IPS-NIHi11 (cell line): Measurements from ENCODE around the gene ULK4.
"Not testable (repeated sequence)": the region's sequence is repeated elsewhere in the genome, so short reads cannot be mapped to it uniquely, and the experiment has no call there.

ENCODE experiments used
- DNase-seq: peaks from one replicate; pipeline ENCODE4 v3.0.0; 2012; ENCODE audit warnings: mixed read lengths, low spot score

The ULK4 gene

DNA sequence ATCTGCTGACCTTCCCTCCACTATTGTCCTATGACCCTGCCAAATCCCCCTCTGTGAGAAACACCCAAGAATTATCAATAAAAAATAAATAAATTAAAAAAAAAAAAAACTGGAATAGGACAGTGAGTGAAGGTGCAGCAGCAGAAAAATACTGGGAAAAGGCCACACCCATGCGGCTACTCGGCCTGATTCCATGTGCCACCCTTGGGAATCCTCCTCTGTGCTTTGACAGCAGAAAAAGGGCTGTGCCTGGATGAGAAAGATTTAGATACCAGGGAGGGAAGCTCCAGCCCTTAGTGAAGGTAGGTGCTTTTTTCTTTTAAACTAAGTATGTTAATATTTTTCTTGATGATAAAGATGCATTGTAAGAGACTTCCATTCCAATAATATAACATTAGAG lies 654.8 kb downstream of the ULK4 start:
- no peak for DNase-seq

DNA sequence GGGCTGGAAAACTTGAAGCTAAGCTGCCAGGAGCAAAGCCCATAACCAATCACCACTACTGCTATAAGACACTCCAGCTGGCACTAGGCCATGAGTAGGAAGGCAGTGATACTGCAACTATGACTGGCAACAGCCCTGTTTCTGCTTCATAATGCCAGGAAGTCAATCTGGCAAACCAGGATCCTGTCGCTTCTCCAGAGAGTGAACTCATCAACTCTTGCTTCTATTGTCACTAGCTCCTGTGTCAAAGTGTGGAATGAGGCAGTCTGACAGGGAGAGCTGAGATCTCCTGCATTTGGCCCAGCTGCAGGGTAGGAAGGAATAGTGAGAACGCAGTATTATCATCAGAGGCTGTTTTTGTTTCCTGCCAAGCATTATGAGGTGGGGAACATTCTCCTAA lies 657.3 kb downstream of the ULK4 start:
- DNase-seq: no peak

DNA sequence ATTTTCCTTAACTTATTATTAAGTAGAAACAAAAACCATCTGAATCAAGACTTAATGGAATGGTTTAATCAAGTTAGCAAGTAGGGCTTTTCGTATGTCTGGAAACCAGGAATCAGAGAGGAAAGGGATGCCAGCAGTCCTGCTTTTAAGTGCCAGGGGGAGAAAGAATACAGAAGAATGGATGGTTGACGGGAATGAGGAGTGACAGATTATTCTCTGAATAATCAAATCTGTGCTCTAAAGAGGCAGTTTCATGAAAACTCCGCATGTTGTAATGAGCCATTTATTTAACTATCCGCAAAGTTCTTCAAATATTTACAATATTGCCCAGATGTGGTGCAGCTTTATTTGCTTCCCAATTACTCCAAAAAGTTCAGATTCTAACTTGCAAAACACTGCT lies 659.6 kb downstream of the ULK4 start:
- DNase-seq: no peak

DNA sequence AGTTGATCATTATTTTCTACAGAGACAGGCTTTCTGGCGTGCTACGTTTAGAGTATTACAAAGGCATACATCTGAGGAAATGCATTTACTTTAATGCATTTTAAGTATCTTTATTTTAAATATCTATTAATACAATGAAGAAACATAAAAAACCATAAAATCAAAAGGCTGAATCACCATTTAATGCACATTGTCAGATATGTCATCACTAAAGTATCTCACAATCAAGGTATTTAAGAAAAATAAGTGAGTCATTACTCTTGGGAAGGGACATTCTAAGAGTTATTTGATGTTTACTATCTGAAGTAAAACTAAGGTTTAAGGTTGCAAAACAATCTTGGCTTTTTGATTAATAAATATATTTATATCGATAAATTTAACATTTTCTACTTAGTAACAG lies 660.4 kb downstream of the ULK4 start:
- DNase-seq: no peak

DNA sequence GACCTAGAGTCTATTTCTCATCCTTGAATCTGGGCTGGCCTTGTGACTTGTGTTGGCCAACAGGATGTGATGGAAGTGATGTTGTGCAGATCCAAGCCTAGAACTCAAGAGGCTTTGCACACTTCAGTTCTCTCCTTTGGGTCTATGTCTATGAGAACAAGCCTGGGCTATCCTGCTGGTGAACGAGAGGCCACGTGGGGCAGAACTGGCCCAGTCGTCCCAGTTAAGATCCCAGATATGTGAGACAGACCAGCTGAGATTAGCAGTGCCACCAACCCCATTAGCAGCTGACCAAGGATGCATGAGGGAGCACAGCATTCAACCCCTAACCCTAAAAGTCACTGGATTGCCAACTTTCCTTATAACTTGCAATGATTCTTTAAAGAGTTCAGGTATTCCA lies 662.9 kb downstream of the ULK4 start:
- no peak for DNase-seq

DNA sequence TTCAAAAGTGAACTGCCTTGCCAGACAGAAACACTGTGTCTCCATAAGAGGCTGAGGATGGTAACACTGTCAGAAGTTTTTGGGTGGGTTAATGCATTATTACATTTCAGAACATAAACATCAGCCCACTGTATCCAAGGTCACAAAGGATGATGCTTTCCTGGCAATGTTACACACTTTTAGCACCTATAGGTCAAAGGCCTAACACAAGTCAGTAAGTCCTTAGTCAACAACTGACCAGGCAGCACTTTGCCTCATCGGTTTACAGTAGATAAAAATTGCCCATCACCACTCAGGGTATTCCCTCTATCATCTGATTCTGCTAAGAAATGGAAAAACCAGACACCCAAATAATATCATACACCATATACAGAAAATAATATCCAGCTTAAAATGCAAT lies 664.2 kb downstream of the ULK4 start:
- DNase-seq: no peak

DNA sequence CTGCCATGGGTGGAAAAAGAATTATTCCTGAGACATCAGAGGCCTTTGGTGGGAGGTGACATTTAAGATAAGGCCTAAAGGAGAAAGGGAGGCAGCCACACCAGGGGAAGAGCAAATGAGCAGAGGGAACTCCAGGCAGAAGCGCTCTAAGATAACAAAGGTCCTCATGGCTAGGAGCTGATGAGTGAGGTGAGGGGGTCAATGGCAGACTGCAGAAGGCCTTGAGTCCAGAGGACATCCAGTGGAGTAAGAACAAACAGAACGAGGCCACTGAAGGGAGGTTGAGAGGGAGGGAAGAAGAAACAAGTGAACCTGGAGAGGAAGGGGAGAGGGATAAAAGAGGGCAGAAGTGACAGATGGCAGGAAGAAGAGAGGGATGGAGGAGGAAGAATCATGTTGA lies 665.3 kb downstream of the ULK4 start:
- no peak for DNase-seq

DNA sequence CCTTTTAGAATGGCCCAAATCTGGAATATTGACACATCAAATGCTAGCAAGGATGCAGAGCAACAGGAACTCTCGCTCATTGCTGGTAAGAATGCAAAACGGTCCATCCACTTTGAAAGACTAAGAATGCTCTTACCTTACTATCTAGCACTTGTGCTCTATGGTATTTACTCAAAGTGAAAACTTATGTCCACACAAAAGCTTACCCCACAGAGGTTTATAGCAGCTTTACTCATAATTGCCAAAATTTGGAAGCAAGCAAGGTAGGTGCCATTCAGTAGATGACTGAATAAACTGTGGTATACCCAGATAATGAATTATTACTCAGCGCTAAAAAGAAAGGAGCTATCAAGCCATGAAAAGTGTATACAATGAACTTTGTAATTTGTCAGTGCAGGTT lies 666.2 kb downstream of the ULK4 start:
- DNase-seq: no peak

DNA sequence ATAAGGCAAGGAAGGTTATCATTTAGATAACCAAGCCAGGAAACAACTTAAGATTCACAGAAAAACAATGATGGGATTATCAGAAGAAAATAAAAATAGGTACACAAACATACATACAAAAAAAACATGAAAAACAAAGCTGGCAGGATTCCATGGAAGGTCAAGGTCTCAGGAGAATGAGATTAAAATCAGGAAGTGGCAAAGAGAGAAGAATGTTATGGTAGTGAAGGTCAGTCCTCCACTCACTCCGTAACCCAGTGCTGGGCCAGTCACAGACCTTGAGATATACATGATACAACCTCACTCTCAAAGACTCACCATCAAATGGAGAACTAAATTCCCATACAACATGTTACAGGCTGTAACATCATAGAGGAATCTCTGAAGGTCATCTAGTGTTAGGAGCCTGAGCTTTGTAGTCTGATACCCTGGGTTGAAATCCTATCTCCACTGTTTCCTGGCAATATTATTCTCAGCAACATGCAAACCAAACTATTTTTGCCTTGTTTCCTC lies 668.7 kb downstream of the ULK4 start:
- DNase-seq: no peak

DNA sequence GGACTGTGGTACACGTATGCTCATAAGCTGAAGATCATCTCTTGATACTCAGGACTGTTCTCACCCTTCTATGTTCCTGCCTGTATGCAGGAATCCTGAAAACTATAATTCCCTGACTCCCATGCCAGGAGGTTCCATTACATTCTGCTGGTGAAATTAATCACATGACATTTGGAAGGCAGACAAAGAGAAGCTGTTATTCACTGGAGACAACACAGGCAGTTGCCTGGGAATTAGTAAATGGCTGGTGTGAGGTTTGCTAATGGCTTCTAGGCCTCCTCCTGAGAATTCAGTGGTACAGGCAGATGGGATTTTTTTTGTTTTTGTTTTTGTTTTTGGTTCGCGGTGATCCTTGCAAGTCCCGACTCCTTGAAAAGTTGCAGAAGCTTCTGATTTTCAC lies 671.2 kb downstream of the ULK4 start:
- no peak for DNase-seq

DNA sequence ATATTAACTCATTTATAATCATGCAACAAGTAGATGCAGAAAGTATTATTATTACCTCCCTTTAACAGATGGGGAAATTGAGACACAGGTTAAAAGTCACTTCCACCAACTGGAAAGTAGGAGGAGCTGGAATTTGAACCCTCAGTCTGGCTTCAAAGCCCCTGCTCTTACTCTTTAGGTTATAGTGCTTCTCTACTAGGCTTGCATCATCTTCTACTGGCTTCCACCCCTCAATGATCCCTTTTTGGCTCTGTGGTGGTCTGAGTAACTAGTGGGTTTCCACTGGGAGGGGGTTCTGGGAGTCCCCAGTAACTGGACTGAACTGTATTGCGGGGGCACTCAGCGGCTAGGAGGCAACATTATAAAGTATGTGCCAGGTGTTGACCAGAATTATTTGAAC lies 671.6 kb downstream of the ULK4 start:
- DNase-seq: no peak

DNA sequence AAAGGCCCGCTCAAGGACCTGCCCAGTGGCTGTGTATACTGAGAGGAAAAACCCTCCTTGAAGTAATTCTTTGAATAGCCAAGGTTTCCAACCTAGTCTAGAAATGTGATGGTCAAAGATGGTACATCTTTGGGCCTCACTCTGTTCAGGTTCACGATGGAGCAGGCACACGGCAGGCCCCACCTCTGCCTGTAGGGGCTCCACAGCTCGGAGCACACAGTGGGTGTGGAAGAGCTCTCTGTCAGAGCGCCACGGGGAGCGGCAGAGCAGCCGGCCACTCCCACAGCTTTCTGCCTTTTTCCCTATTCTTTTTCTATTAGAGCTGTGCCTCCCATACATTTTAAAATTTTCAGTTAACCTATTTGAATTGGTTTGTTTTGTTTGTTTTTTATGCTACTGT lies 673.1 kb downstream of the ULK4 start:
- peak; percentile 50 for DNase-seq

DNA sequence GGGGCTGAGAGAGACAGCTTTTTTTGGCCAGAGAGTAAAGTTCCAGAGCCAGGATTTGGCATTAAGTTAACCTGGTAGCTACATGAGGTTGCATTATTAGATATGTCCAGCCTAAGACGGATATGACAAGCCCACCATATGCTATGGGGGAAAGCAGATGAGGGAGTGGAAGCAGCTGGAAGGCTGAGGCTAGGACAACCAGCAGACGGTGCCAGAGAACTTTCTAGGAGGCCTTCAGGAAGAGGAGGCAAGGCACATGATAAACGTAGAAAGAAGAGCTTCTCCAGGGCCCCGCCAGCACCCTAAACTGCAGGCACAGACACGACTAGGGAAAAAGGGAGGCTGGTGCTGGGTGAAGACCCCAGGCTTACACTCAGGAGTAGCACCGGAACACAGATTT lies 675.6 kb downstream of the ULK4 start:
- no peak for DNase-seq

DNA sequence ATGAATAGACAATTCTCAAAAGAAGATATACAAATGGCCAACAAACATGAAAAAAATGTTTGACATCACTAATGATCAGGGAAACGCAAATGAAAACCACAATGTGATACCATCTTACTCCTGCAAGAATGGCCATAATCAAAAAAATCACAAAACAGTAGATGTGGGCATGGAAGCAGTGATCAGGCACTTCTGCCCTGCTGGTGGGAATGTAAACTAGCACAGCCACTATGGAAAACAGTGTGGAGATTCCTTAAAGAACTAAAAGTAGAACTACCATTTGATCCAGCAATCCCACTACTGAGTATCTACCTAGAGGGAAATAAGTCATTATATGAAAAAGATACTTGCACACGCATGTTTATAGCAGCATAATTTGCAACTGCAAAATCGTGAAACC lies 677.0 kb downstream of the ULK4 start:
- DNase-seq: not testable (repeated sequence)

DNA sequence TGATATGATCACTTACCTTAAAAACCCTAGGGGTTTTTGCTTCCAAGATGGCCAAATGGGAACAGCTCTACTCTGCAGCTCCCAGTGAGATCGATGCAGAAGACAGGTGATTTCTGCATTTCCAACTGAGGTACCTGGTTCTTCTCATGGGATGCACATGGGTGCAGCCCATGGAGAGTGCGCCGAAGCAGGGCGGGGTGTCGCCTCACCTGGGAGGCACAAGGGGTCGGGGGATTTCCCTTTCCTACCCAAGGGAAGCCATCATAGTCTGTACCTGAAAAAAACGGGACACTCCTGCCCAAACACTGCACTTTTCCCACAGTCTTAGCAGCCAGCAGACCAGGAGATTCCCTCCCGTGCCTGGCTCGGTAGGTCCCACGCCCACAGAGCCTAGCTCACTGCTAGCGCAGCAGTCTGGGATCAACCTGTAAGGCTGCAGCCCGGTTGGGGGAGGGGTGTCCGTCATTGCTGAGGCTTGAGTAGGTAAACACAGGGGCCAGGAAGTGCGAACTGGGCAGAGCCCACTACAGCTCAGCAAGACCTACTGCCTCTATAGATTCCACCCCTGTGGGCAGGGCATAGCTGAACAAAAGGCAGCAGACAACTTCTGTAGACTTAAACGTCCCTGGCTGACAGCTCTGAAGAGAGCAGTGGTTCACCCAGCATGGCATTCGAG lies 684.0 kb downstream of the ULK4 start:
- no peak for DNase-seq

DNA sequence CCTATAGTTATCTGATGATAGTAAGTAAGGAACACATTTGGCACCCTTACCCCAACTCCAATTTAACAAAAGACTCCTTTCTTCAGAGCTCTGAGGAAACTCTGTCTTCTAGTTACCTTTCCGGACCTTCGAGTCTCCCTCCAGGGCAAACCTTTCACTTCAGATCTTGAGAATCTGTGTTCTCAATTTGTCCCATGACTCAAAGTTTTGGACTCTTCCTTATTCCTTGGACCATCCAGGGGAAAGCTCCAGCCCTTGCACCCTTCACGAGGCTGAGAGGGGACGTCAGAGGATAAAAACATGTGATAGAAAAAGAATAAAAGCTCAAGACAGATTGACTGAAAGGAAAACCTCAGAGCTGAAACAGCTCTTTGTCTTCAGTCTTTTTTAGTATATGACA lies 685.7 kb downstream of the ULK4 start:
- DNase-seq: no peak

DNA sequence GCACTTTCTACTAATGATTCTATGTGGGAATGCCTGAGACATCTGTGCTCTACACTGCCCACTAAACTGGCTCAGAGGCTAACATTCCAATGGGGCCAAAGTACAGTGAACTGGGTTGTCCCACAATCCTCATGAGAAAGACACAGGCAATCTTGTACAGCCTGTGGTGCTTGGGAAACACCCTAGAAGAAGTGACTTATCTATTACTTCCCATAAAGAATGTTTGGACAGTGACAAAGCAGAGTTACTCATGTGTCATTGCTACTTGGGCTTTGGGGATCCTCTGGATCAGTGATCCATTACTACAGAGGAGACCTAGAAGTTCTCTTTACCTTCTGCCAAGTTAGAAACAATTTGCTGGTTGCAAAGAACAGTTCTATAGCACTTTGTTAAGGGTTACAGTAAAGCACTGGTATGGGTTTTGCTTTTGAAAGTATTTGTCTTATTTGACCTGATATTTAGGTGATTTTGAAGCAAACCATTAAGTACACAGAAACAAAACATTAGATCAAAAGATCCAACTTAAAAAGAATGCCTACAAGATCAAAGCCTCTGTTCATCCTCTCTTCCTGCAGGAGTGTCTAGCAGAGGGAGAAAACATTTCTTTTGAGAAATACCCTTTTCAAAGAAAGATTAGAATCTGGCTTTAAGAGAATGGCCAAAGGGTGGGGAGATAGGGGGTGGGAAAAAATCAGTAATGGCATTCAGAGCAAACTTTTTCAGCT lies 686.8 kb downstream of the ULK4 start:
- no peak for DNase-seq

DNA sequence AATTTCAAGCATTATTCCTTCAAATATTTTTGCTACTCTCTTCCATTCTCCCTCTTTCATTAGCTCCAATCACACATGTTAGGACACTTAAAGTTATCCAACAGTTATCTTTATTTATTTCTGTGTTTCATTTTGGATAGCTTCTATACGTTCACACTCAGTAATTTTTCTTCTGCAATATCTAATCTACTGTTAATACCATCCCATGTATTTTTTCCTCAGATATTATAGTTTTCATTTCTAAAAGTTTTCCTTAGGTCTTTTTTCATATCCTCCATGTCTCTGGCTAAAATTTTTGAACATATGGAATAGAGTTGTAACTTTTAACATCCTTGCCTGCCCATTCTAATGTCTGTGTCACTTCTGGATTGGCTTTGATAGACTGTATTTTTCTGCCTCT lies 689.2 kb downstream of the ULK4 start:
- no peak for DNase-seq

DNA sequence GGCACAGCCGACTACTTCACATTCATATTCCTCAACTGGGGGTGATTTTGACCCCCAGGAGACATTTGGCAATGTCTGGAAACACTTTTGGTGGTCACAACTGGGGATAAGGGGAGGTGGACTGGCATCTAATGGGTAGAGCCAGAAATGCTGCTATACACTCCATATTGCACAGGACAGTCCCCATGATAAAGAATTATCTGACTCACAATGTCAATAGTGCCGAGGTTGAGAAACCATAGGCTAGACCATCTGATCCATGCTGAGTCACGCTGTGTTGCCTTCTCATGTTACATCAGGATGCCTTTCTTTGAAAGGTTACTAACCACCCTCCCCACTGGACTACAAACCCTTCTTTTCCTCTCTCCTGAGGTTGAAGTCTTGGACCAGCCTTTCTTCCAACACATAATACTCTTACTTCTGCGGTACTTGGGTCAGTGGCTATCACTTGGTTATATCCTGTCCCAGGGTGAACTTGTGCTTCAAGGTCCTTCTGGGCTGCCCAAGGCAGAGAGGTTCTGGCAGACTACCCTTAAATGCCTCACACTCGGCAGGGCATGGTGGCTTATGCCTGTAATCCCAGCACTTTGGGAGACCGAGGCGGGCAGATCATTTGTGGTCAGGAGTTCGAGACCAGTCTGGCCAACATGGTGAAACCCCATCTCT lies 693.8 kb downstream of the ULK4 start:
- peak; percentile 50 for DNase-seq

DNA sequence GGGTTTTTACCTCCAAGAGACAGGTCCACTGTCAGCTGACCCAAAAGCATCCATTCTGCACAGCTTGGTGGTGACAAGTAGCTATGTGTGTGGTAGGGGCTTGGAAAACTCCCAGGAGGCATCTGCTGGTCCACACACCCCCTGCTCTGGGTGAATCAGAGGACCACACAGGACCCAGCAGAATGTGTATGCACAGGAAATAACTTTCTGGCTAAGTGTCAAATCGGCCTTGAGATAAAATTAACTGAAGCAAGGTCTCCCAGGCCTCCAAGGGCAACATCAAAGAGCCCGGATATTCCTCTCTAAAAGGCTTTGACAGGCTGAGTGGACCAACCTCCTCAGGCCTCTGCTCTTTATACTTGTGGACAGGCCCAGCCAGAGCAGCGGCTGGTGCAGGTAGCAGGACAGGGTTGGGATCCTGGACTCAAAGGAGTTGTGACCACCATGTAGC lies 696.1 kb downstream of the ULK4 start:
- DNase-seq: no peak

DNA sequence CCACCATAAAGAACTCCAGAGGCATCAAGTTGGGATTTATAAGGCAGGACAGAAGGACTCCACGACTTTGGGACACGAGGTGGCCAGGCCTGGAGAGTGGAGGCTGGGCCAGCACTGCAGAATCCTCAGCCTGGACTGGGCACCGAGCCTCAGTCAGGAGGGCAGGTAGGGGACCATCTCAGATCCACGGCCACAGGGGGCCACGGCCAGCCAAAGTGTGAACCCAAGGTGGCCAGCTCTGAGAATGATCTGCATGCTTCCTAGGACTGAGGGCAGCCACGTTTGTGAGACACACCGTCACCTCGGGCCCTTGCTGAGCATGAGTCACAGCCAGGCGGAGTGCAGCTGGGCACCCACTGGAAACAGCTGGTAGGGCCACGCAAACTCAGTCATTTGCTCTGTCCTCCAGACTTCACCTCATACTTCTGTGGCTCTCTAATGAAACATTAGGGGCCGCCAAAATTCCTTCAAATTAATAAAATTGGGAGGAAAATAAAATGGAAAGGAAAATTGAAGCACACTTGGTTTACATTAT lies 696.8 kb downstream of the ULK4 start:
- DNase-seq: no peak

DNA sequence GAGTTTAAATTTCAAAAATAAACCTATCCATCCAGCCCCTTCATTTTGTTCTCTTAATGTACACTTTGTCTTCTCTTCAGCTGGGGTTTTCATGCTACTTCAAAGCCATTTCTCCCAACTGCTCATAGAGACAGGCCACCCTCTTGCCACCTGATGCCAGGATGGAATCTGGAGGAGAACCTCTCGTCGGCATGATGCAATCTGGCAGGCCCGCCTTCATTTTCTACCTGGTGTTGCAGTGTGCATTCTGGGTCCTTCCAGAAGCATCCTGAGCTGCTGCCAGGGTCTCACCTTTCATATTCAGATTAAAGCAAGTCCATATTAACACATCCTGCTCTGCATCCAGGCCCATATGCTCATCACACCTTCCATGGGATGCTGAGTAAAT lies 701.8 kb downstream of the ULK4 start:
- DNase-seq: no peak

DNA sequence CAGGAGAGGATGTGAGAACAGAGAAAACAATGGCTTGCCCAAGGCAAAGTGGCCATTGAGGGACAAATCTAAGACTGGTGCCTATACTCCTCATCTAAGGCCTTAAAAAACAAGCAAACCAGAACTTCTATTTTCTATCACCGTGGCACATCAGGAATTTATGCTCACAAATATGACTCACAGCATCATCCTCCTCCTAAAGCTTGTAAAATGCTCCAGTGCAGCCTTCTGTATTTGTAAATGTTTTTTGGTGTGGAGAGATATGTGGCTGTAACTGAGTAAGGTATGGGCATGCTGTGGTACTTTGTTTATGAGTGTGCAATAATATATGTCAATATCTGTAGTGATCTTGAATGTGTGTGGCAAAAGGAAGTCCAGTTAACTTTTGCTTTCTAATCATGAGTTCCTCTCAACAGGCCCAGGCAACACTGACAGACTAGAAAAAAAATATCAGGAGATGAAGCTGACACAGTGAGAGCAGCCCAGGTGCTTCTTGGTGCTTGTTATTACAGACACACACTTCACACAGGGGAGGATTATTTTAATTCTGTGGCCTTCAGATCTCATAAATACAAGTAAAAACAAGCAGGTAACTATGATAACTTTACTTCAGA lies 702.3 kb downstream of the ULK4 start:
- DNase-seq: no peak
